ENCODE results near the gene SPATA13. TPM values are rescaled to one million over a fixed set of nuclear protein-coding genes. Genes with fewer than 3 reads are reported as not detected.

SPATA13 gene
- total RNA-seq, 1 experiment from 2014 or later = 21.4 TPM

- Histone ChIP-seq H3K27me3 (ENCODE audit: insufficient read depth, low read length) (no peaks in the 10 kb centered on the region), H3K9me2 (ENCODE audit: insufficient read depth) (no peaks in the 10 kb centered on the region), H3K9ac (ENCODE audit: low read length) (no peak overlapping the region), H3K4me1 (ENCODE audit: control insufficient read depth in 1 of 2, insufficient read depth in 2 of 2, low read length in 2 of 2) (peaks cover 13 to 18% of the 10 kb centered on the region in 2 experiments), H3K4me2 (ENCODE audit: low read length) (no peak overlapping the region), H3K36me3 (ENCODE audit: control insufficient read depth in 1 of 2, insufficient read depth in 2 of 2, low read length in 2 of 2) (no peaks in the 10 kb centered on the region), H3K9me3 (ENCODE audit: control insufficient read depth in 1 of 2, insufficient read depth in 1 of 2, low read depth in 1 of 2, low read length in 2 of 2) (no peaks in the 10 kb centered on the region), H3K27ac (ENCODE audit: low read depth, low read length) (no peak overlapping the region), H3K79me2 (ENCODE audit: insufficient read depth, low read length) (no peaks in the 10 kb centered on the region), H3K4me3 (replicated peaks in 1 of 2; ENCODE audit: low read depth in 1 of 2, low read length in 2 of 2) (no peak overlapping the region), H4K20me1 (ENCODE audit: insufficient read depth) (no peaks in the 10 kb centered on the region), H2AFZ (ENCODE audit: low read depth, low read length, poor library complexity, severe bottlenecking) (no peak overlapping the region)
- ChIA-PET RAD21 (ENCODE audit: low non-redundant PET in 1 of 2, low total read pairs in 2 of 2, uncharacterized antibody in 2 of 2, unreplicated experiment in 2 of 2) (no interaction called here), CTCF (no interaction called here), POLR2A (no interaction called here)
- no TSS peak for BruUV-seq (replicated peaks)
- intact Hi-C loops (cut with micrococcal nuclease) = no loop called here
- no peak for ATAC-seq
- DNase-seq (ENCODE audit: low read depth, low spot score) = no peak
- TF ChIP-seq YY1 (IDR thresholded peaks at IDR 0.05; ENCODE audit: extremely low read depth, insufficient replicate concordance, low read depth, low read length) (no peak), POLR2AphosphoS5 (IDR thresholded peaks at IDR 0.05; ENCODE audit: low read depth, low read length) (no peak), SIN3A (IDR thresholded peaks at IDR 0.05; ENCODE audit: low read depth) (no peak), ELF1 (IDR thresholded peaks at IDR 0.05; ENCODE audit: borderline replicate concordance, low read depth) (no peak), RAD21 (IDR thresholded peaks at IDR 0.05; ENCODE audit: low read depth) (no peak), SP1 (IDR thresholded peaks at IDR 0.05; ENCODE audit: low read depth) (no peak), ZFX (IDR thresholded peaks at IDR 0.05) (no peak), MAX (IDR thresholded peaks at IDR 0.05) (no peak), REST (IDR thresholded peaks at IDR 0.05; ENCODE audit: low read depth) (no peak), TCF7L2 (IDR thresholded peaks at IDR 0.05; ENCODE audit: borderline replicate concordance, extremely low read depth, insufficient read depth, insufficient read length) (no peak), CBX3 (IDR thresholded peaks at IDR 0.05; ENCODE audit: low read depth) (no peak), EZH2phosphoT487 (IDR thresholded peaks at IDR 0.05; ENCODE audit: borderline replicate concordance) (no peak)
Measured at GRCh38 chr13:24153979-24154701, 6.4 kb upstream of the SPATA13 start.

Measured in HCT116 (cell line).